LNCaP clone FGC (cell line): ENCODE measurements around the gene C17orf114.

Experiments
- DNase-seq: peaks from one replicate; pipeline ENCODE4 v3.0.0-alpha.2; 2011; ENCODE audit warnings: low read depth
- H3K4me3 ChIP-seq: 2 replicates; pipeline ENCODE4 v1.5.1; 2011; ENCODE audit warnings: mild to moderate bottlenecking, low read depth, low read length, control low read depth
- TF ChIP-seq, protein P1 (sequence below): IDR thresholded peaks from 2 replicates; pipeline ENCODE4 v1.5.1; 2012; ENCODE audit warnings: mild to moderate bottlenecking; ENCODE audit not compliant: control insufficient read depth, insufficient read depth; ENCODE audit errors: extremely low read depth

Gene C17orf114

DNA sequence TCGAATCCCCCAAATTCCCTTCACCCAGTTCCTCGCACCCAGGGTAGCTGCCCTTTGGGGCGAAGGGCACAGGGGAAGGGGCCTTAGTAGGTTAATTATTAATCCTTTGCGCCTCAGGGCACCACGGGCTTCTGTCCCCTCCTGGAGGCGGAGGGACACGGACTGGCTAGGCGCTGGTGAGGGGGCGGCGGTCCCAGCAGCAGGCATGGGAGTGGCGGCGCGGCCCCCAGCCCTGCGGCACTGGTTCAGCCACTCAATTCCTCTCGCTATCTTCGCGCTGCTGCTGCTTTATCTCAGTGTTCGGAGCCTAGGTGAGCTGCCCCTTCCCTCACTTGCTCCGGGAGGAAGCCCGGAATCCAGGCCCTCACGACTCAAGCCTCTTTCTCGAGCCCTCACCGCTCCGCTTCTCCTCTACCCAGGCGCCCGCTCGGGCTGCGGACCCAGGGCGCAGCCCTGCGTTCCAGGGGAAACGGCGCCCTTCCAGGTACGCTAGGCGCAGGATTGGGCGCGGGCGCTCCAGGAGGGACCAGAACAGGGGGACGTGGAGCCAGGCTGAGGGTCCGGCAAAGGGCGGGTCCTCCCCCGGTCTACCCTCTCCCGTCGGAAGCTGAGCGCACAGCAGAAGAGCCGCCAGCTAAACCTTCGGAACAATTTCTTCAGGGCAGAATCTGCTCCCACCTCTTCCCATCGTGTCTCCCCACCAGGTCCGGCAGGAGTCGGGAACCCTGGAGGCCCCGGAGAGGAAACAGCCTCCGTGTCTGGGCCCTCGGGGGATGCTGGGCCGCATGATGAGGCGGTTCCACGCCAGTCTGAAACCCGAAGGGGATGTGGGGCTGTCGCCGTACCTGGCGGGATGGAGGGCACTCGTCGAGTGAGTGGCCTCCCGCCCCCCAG, 13.1 kb downstream of the C17orf114 start, which contains the start of gene GLTPD2:
GLTPD2 (plus strand) TSS at position 158 of the 894 bp plus-strand sequence; CDS start at position 206, 48 bp downstream.
- TF ChIP-seq, protein P1, sequence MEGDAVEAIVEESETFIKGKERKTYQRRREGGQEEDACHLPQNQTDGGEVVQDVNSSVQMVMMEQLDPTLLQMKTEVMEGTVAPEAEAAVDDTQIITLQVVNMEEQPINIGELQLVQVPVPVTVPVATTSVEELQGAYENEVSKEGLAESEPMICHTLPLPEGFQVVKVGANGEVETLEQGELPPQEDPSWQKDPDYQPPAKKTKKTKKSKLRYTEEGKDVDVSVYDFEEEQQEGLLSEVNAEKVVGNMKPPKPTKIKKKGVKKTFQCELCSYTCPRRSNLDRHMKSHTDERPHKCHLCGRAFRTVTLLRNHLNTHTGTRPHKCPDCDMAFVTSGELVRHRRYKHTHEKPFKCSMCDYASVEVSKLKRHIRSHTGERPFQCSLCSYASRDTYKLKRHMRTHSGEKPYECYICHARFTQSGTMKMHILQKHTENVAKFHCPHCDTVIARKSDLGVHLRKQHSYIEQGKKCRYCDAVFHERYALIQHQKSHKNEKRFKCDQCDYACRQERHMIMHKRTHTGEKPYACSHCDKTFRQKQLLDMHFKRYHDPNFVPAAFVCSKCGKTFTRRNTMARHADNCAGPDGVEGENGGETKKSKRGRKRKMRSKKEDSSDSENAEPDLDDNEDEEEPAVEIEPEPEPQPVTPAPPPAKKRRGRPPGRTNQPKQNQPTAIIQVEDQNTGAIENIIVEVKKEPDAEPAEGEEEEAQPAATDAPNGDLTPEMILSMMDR = no peak
- no peak for DNase-seq
- peak within 1 kb of the TSS; percentile 78 for H3K4me3 ChIP-seq

- TF ChIP-seq, protein P1 = no peak
- peak overlapping the region; percentile 78 for H3K4me3 ChIP-seq
- DNase-seq = no peak
These were observed 13.8 kb downstream of the C17orf114 start for GRCh38 chr17:4788159-4788806.

- DNase-seq = no peak
- H3K4me3 ChIP-seq = no peak overlapping the region
- TF ChIP-seq, protein P1 = no peak
These were observed 15.6 kb downstream of the C17orf114 start for GRCh38 chr17:4786516-4786915.

GRCh38 chr17:4786106-4786511, 16.0 kb downstream of the C17orf114 start, which contains the start of gene VMO1:
VMO1 (minus strand) TSS chr17:4786364; CDS start chr17:4786352, 12 bp downstream.
- TF ChIP-seq, protein P1 = no peak
- no peak within 1 kb of the TSS for H3K4me3 ChIP-seq
- no peak for DNase-seq

- H3K4me3 ChIP-seq = no peak overlapping the region
- no peak for DNase-seq
- TF ChIP-seq, protein P1 = no peak
These were observed 16.6 kb downstream of the C17orf114 start for GRCh38 chr17:4785311-4786105.

DNA sequence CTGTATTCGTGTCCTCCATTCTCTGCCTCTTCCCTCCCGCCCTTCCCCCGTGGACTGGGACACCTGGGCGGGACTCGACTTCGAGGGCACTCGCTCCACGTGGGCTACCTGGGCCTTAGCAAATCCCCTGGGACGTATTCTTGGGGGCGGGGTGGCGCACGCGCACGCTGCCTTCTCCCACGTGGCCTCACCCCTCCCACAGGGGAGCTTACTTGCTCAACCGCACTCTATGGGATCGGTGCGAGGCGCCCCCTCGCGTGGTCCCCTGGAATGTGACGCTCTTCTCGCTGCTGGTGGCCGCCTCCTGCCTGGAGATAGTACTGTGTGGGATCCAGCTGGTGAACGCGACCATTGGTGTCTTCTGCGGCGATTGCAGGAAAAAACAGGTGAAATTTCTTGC, 19.5 kb downstream of the C17orf114 start:
- no peak for DNase-seq
- no peak overlapping the region for H3K4me3 ChIP-seq
- TF ChIP-seq, protein P1 = no peak
